Cardiac fibroblast (primary cell): Measurements from ENCODE around the gene ASB1.

Experiments
- DNase-seq, 2 donors: peaks; one replicate each; pipeline versions ENCODE4 v3.0.0 to v3.0.0-alpha.2; 2010; ENCODE audit warnings: low read depth in 2 of 2
- H3K4me3 ChIP-seq, 2 donors: replicated peaks in 1 of 2; 1 replicate in 1 of 2; 2 replicates in 1 of 2; pipeline ENCODE4 v1.5.1; 2011; ENCODE audit warnings: low read depth in 2 of 2, low read length in 2 of 2, mild to moderate bottlenecking in 2 of 2, moderate library complexity in 1 of 2
- CTCF ChIP-seq: IDR thresholded peaks from one replicate; pipeline ENCODE4 v1.5.1; 2011; ENCODE audit warnings: low read depth, mild to moderate bottlenecking, low read length, inconsistent platforms

Gene ASB1

GRCh38 chr2:238475034-238475433 is 48.3 kb downstream of the ASB1 start:
- no peak for TF ChIP-seq CTCF
- DNase-seq, result no peak
- no peak overlapping the region for H3K4me3 ChIP-seq

GRCh38 chr2:238475566-238475965 is 48.8 kb downstream of the ASB1 start:
- DNase-seq, result no peak
- H3K4me3 ChIP-seq, result no peak overlapping the region
- TF ChIP-seq CTCF, result no peak

GRCh38 chr2:238476258-238476657 is 49.5 kb downstream of the ASB1 start:
- no peak for DNase-seq
- no peak overlapping the region for H3K4me3 ChIP-seq
- no peak for TF ChIP-seq CTCF

- no peak for DNase-seq
- TF ChIP-seq CTCF, result no peak
- no peak overlapping the region for H3K4me3 ChIP-seq
Observed at GRCh38 chr2:238478216-238478615, 51.5 kb downstream of the ASB1 start.

GRCh38 chr2:238479847-238480246 is 53.1 kb downstream of the ASB1 start:
- H3K4me3 ChIP-seq, result no peak overlapping the region
- no peak for DNase-seq
- no peak for TF ChIP-seq CTCF

GRCh38 chr2:238483021-238483420 is 56.3 kb downstream of the ASB1 start:
- DNase-seq, result no peak
- no peak for TF ChIP-seq CTCF
- no peak overlapping the region for H3K4me3 ChIP-seq

GRCh38 chr2:238483656-238484055 is 56.9 kb downstream of the ASB1 start:
- no peak overlapping the region for H3K4me3 ChIP-seq
- no peak for TF ChIP-seq CTCF
- peak in 1 of 2 donors; percentile 20 for DNase-seq
